ENCODE data around the gene TMPRSS11A. TPM values are rescaled to one million over a fixed set of nuclear protein-coding genes. Genes with fewer than 3 reads are reported as not detected.

TMPRSS11A gene
- total RNA-seq, 4 donors from 2014 or later = not detected

GRCh38 chr4:67929426-67929825 lies 33.9 kb downstream of the TMPRSS11A start:
- intact Hi-C loops (cut with DNase I; ENCODE audit: low total_unique reads) = no loop called here
- Histone ChIP-seq H3K4me1 (no peaks in the 10 kb centered on the region), H3K4me3 (no peak overlapping the region), H3K27ac (no peak overlapping the region), H3K36me3 (no peaks in the 10 kb centered on the region), H3K27me3 (no peaks in the 10 kb centered on the region), H3K9me3 (no peaks in the 10 kb centered on the region)
- TF ChIP-seq EP300 (IDR thresholded peaks at IDR 0.05; ENCODE audit: low read depth) (no peak), CTCF (IDR thresholded peaks at IDR 0.05) (no peak), POLR2A (IDR thresholded peaks at IDR 0.05) (no peak), POLR2AphosphoS5 (IDR thresholded peaks at IDR 0.05) (no peak)
- in situ Hi-C loops (cut with MboI; ENCODE audit: low pct_ligation_motif_present in 1 of 4, low pct_unique_long_range_greater_than_20kb in 1 of 4, low sequenced_read_pairs in 3 of 4) = no loop called here
- 66 to 75% methylated on average over 3 of the region's 3 CpGs for WGBS, 2 donors (ENCODE audit: low coverage in 1 of 2)
- no peak for DNase-seq

- no peak for DNase-seq
- WGBS, 2 donors (ENCODE audit: low coverage in 1 of 2) = 26 to 43% methylated on average over 3 of the region's 3 CpGs
- in situ Hi-C loops (cut with MboI; ENCODE audit: low pct_ligation_motif_present in 1 of 4, low pct_unique_long_range_greater_than_20kb in 1 of 4, low sequenced_read_pairs in 3 of 4) (no loop called here), intact Hi-C loops (cut with DNase I; ENCODE audit: low total_unique reads) (no loop called here)
- TF ChIP-seq POLR2A (IDR thresholded peaks at IDR 0.05) (no peak), CTCF (IDR thresholded peaks at IDR 0.05) (no peak), POLR2AphosphoS5 (IDR thresholded peaks at IDR 0.05) (no peak), EP300 (IDR thresholded peaks at IDR 0.05; ENCODE audit: low read depth) (no peak)
- H3K9me3 ChIP-seq = no peaks in the 10 kb centered on the region
- no peak overlapping the region for H3K4me3 ChIP-seq
- H3K36me3 ChIP-seq = no peaks in the 10 kb centered on the region
- H3K27me3 ChIP-seq = no peaks in the 10 kb centered on the region
- no peaks in the 10 kb centered on the region for H3K4me1 ChIP-seq
- H3K27ac ChIP-seq = no peak overlapping the region
Observed at GRCh38 chr4:67928546-67928945, 34.7 kb downstream of the TMPRSS11A start.

DNA sequence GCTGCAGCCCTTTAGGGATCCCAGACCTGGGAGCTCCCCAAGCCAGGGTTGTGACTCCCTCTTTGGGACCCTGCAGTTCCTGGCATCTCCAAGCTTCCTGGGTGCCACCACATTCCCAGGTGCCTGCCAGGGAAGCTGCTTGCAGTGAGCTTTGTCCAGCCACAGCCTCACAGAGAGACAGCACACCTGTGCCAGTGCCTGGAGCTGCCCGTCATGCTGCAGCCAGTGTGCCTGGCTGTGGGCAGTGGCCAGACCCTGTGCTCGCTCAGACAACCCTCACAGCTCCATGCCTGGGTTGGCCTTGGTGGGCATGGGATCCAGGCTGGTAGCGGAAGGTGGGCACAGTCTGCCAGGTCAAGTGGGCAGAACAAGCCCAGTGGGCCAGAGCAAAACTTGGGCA lies 36.0 kb downstream of the TMPRSS11A start:
- in situ Hi-C loops (cut with MboI; ENCODE audit: low pct_ligation_motif_present in 1 of 4, low pct_unique_long_range_greater_than_20kb in 1 of 4, low sequenced_read_pairs in 3 of 4) = no loop called here

GRCh38 chr4:67926485-67926884 lies 36.8 kb downstream of the TMPRSS11A start:
- in situ Hi-C loops (cut with MboI; ENCODE audit: low pct_ligation_motif_present in 1 of 4, low pct_unique_long_range_greater_than_20kb in 1 of 4, low sequenced_read_pairs in 3 of 4) = no loop called here
- H3K36me3 ChIP-seq = no peaks in the 10 kb centered on the region
- TF ChIP-seq CTCF (IDR thresholded peaks at IDR 0.05) (no peak), EP300 (IDR thresholded peaks at IDR 0.05; ENCODE audit: low read depth) (no peak), POLR2AphosphoS5 (IDR thresholded peaks at IDR 0.05) (no peak), POLR2A (IDR thresholded peaks at IDR 0.05) (no peak)
- no peaks in the 10 kb centered on the region for H3K27me3 ChIP-seq
- no peaks in the 10 kb centered on the region for H3K9me3 ChIP-seq
- no peak overlapping the region for H3K4me3 ChIP-seq
- H3K4me1 ChIP-seq = no peaks in the 10 kb centered on the region
- intact Hi-C loops (cut with DNase I; ENCODE audit: low total_unique reads) = no loop called here
- WGBS, 2 donors (ENCODE audit: low coverage in 1 of 2) = 83 to 100% methylated on average over 2 to 7 of the region's 7 CpGs
- no peak overlapping the region for H3K27ac ChIP-seq
- DNase-seq = no peak

More for the DNA sequence above, 36.0 kb downstream of the TMPRSS11A start:
- Histone ChIP-seq H3K27me3 (no peaks in the 10 kb centered on the region), H3K36me3 (no peaks in the 10 kb centered on the region), H3K27ac (no peak overlapping the region), H3K4me1 (no peaks in the 10 kb centered on the region), H3K4me3 (no peak overlapping the region), H3K9me3 (no peaks in the 10 kb centered on the region)
- 79% methylated on average over 3 of the region's 3 CpGs; no CpG with 5 or more reads in 1 of the 2 donors for WGBS, 2 donors (ENCODE audit: low coverage in 1 of 2)
- no peak for DNase-seq
- intact Hi-C loops (cut with DNase I; ENCODE audit: low total_unique reads) = no loop called here
- TF ChIP-seq POLR2AphosphoS5 (IDR thresholded peaks at IDR 0.05) (no peak), POLR2A (IDR thresholded peaks at IDR 0.05) (no peak), CTCF (IDR thresholded peaks at IDR 0.05) (no peak), EP300 (IDR thresholded peaks at IDR 0.05; ENCODE audit: low read depth) (no peak)
